ENCODE data around the gene SUCNR1.

DNA sequence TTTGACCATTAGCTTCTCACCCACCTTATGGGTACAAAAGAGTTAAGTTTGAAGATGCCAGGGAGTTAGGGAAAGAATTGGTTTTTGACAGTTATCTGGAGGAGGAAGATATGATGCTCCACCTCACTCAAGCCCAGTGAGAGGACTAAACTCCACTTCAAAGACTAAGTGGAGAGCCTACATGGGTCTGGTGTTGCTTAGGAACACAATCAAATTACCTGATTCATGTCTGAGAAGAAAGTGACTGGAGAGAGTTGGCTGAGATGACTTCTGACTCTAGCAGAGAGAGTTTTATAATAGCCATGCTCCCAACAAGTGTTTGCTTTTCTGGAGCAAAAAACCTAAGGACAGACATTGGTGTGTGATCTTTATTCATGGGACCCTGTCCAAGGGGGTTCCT, 43.3 kb downstream of the SUCNR1 start:
- TF ChIP-seq, protein P1, sequence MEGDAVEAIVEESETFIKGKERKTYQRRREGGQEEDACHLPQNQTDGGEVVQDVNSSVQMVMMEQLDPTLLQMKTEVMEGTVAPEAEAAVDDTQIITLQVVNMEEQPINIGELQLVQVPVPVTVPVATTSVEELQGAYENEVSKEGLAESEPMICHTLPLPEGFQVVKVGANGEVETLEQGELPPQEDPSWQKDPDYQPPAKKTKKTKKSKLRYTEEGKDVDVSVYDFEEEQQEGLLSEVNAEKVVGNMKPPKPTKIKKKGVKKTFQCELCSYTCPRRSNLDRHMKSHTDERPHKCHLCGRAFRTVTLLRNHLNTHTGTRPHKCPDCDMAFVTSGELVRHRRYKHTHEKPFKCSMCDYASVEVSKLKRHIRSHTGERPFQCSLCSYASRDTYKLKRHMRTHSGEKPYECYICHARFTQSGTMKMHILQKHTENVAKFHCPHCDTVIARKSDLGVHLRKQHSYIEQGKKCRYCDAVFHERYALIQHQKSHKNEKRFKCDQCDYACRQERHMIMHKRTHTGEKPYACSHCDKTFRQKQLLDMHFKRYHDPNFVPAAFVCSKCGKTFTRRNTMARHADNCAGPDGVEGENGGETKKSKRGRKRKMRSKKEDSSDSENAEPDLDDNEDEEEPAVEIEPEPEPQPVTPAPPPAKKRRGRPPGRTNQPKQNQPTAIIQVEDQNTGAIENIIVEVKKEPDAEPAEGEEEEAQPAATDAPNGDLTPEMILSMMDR (conservative IDR thresholded peaks at IDR 0.05; ENCODE audit: low read depth, low read length), result no peak
- TF ChIP-seq EZH2 (IDR thresholded peaks at IDR 0.05; ENCODE audit: borderline replicate concordance, low read depth, low read length, poor library complexity, severe bottlenecking), result no peak
